Endometrial microvascular endothelial cells (primary cell): ENCODE data around the gene COL2A1. TPM values are rescaled to one million over a fixed set of nuclear protein-coding genes. Genes with fewer than 3 reads are reported as not detected.
"Not testable (repeated sequence)": the region's sequence is repeated elsewhere in the genome, so short reads cannot be mapped to it uniquely, and the experiment has no call there.

Source experiments
- in situ Hi-C: cut with HindIII; loops from 2 replicates; pipeline ENCODE4 v1.10.0; 2017; ENCODE audit warnings: low sequenced_read_pairs, low pct_unique_long_range_greater_than_20kb; ENCODE audit errors: inconsistent ontology term
- total RNA-seq: library from RNA; depleted of rRNA; stranded (reverse); fragments of >200 nt; gene quantifications from one replicate; pipeline ENCODE4 v1.2.3, GENCODE V29; 2015; ENCODE audit errors: inconsistent ontology term

COL2A1 gene
- total RNA-seq, 1 donor from 2014 or later, result not detected

GRCh38 chr12:47963340-47964040 lies 40.8 kb downstream of the COL2A1 start, which contains the start of gene TMEM106C:
TMEM106C (plus strand) TSS chr12:47963596; CDS start chr12:47964237, 641 bp downstream.
- in situ Hi-C loops, result no loop called here

GRCh38 chr12:47962198-47962597 lies 42.1 kb downstream of the COL2A1 start:
- in situ Hi-C loops, result no loop called here

GRCh38 chr12:47957671-47958070 lies 46.6 kb downstream of the COL2A1 start:
- in situ Hi-C loops, result not testable (repeated sequence)

GRCh38 chr12:47955059-47955458 lies 49.2 kb downstream of the COL2A1 start:
- in situ Hi-C loops, result no loop called here

GRCh38 chr12:47954467-47955045 lies 49.7 kb downstream of the COL2A1 start:
- in situ Hi-C loops, result no loop called here

GRCh38 chr12:47954058-47954457 lies 50.2 kb downstream of the COL2A1 start:
- in situ Hi-C loops, result no loop called here

- in situ Hi-C loops, result no loop called here
These were observed 53.3 kb downstream of the COL2A1 start for GRCh38 chr12:47950856-47951468.

- in situ Hi-C loops, result no loop called here
These were observed 54.6 kb downstream of the COL2A1 start for GRCh38 chr12:47949441-47950341.

GRCh38 chr12:47947341-47947740 lies 56.9 kb downstream of the COL2A1 start:
- in situ Hi-C loops, result no loop called here

- in situ Hi-C loops, result no loop called here
These were observed 57.6 kb downstream of the COL2A1 start for GRCh38 chr12:47946413-47947323.

- in situ Hi-C loops, result no loop called here
These were observed 58.9 kb downstream of the COL2A1 start for GRCh38 chr12:47945341-47945728.

GRCh38 chr12:47944685-47945340 lies 59.5 kb downstream of the COL2A1 start:
- in situ Hi-C loops, result no loop called here

- in situ Hi-C loops, result no loop called here
These were observed 60.5 kb downstream of the COL2A1 start for GRCh38 chr12:47943623-47944340.

GRCh38 chr12:47942614-47943225 lies 61.6 kb downstream of the COL2A1 start:
- in situ Hi-C loops, result no loop called here

- in situ Hi-C loops, result no loop called here
These were observed 62.2 kb downstream of the COL2A1 start for GRCh38 chr12:47941871-47942613.

GRCh38 chr12:47941475-47941780 lies 62.8 kb downstream of the COL2A1 start:
- in situ Hi-C loops, result no loop called here
